A549 (cell line): ENCODE measurements around the gene MYLK.

Experiments
- CBX8 ChIP-seq: fragments of 200-600 bp; sonication (generic); IDR thresholded peaks from 2 replicates; pipeline ENCODE4 v1.6.1; 2016
- CEBPB ChIP-seq, 2 experiments: fragments of >200 bp in 1 of 2; sonication (Bioruptor Twin) in 1 of 2; formaldehyde crosslinking in 1 of 2; IDR thresholded peaks; 2 replicates each; pipeline ENCODE4 v1.6.1; 2012 to 2016
- CHD2 ChIP-seq: fragments of 150-350 bp; IDR thresholded peaks from 2 replicates; pipeline ENCODE4 v1.6.1; 2014; ENCODE audit warnings: low read length; ENCODE audit not compliant: partially characterized antibody
- CTCF ChIP-seq: fragments of >200 bp; sonication (Bioruptor Twin); formaldehyde crosslinking; IDR thresholded peaks from 3 replicates; pipeline ENCODE4 v1.5.1; 2016
- EHMT2 ChIP-seq: fragments of 200-600 bp; sonication (generic); IDR thresholded peaks from 2 replicates; pipeline ENCODE4 v1.6.1; 2016; ENCODE audit warnings: antibody characterized with exemption, low read depth, mild to moderate bottlenecking, moderate library complexity
- MYC ChIP-seq: IDR thresholded peaks from 2 replicates; pipeline ENCODE4 v1.6.1; 2012; ENCODE audit warnings: mild to moderate bottlenecking, inconsistent platforms, low read length, improper control_type of control experiment, borderline replicate concordance
- NPAS2 ChIP-seq: fragments of 250-450 bp; sonication (Bioruptor Pico); IDR thresholded peaks from 2 replicates; pipeline ENCODE4 v1.8.0; 2022; ENCODE audit warnings: mild to moderate bottlenecking, moderate library complexity, borderline replicate concordance
- POLR2A ChIP-seq: IDR thresholded peaks from 2 replicates; pipeline ENCODE4 v1.6.1; 2012; ENCODE audit warnings: mild to moderate bottlenecking, low read length
- SMC3 ChIP-seq: fragments of >200 bp; sonication (Bioruptor Twin); formaldehyde crosslinking; IDR thresholded peaks from 3 replicates; pipeline ENCODE4 v1.6.1; 2018; ENCODE audit warnings: inconsistent platforms
- ZNF302 ChIP-seq: fragments of 250-450 bp; sonication (Bioruptor Pico); IDR thresholded peaks from 2 replicates; pipeline ENCODE4 v1.9.0; 2021; ENCODE audit warnings: inconsistent platforms, mild to moderate bottlenecking, moderate library complexity

GRCh38 chr3:123621186-123621849 lies 262.8 kb downstream of the MYLK start:
- no peak for TF ChIP-seq CTCF
- no peak for TF ChIP-seq POLR2A
- TF ChIP-seq CEBPB (IDR thresholded peaks at IDR 0.05), result no peak
- no peak for TF ChIP-seq NPAS2
- TF ChIP-seq CHD2, result no peak
- TF ChIP-seq MYC, result no peak
- TF ChIP-seq SMC3, result no peak
- no peak for TF ChIP-seq ZNF302 (CRISPR knock-in tag)
- TF ChIP-seq EHMT2, result no peak
- no peak for TF ChIP-seq CBX8
